HG02798 (cell line): ENCODE measurements around the gene IL36RN.

Experiments
- ATAC-seq: cut with Tn5 transposase; IDR thresholded peaks from one replicate; pipeline ENCODE4 v1.9.1; 2021; ENCODE audit warnings: mild to moderate bottlenecking; ENCODE audit not compliant: unreplicated experiment, poor library complexity

IL36RN gene

DNA sequence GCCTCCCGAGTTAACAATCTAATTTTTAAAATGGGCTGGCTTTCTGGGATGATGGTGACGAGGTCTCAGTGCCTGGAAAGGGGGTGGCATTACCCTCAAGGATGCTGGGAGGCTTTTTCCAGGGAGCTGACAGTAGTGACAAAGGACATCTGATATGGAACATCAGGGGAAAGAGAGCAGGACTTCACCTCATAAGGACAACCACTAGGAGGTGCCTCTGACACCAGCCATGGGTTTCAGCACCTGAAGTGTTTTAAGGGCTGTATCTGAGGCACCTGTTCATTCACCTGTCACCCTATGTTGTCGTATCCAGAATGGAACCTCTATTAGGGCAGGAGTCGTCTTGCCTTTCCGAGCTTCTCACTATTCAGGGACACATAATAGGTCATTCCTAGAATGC is 17.1 kb upstream of the IL36RN start:
- ATAC-seq, result no peak

DNA sequence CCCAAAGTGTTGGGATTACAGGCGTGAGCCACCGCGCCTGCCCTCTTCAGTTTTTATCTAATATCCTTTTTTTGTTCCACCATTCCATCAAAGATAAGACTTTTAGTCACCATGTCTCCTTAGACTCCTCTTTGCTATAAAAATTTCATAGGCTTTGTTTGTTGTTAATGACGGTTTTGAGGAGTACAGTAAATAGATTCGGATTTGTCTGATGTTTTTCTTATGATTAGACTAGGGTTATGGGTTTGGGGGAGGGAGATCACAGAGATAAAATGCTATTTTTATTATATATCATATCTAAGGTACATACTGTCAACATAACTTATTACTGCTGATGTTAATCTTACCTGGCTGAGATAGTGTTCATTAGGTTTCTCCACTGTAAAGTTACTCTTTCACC is 12.5 kb upstream of the IL36RN start:
- no peak for ATAC-seq

DNA sequence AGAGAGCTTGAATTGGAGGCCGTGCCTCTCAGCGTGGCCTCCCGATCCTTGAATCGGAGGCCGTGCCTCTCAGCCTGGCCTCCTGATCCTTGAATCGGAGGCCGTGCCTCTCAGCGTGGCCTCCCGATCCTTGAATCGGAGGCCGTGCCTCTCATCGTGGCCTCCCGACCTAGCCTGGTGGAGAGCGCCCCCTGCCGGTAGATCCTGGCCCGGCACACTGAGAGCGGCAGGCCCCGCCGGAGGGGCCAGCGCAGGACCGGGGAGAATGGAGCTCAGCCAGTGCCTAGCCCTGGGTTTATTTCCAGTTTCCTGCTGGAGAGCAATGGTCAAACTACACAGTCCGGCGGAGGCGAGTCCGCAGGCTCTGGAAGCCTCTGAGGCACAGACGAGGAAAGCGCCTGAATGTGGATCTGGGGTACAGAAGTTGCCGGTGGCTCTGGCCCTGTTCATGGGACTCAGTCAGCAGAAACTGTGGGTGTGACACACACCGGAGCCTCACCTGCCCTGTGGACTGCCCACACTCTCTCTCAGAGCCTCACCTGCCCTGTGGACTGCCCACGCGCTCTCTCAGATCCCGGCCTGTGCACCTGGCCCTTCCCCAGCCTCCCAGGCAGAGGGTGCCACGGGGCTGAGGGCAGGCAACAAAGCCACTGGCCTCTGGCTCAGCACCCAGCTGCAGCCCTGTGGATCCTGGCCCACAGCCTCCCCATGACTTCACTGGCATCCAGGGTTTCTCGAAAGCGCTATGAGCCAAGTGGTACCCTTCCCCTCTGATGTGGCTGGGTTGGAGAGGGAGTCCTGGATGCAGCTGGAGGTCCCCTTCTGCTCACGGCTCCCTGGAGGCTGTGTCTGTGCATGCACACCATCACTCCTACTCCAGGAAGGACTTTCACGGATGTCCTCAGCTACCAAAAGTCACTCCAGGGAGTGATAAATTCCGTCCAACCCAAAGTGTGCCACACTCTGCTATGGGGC is 7.8 kb upstream of the IL36RN start:
- no peak for ATAC-seq

DNA sequence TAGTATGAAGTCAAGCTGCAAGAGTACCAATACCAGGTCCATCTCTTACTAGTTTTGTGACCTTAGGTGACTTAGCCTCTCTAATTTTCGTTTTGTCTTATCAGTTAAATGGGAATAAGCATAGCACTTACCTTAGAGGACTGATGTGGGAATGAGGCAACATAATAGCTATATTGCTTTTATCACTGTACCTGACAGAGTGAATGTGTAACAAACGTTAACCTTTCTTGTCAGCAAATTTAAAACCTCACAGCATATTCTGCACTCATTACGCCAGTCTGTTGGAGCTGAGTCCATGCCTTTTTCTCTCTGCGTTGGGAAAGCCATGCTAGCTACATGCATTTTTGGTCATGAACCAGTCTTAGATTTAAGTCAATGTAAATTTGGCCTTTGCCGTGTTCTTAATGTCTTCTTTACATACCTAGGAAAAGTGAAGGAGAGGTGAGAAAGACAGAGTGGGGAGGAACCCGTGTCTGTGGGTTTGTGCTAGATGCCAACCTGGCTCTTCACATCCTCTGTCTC is 6.5 kb upstream of the IL36RN start, which contains the start of gene IL36B:
Gene IL36B (minus strand): TSS at position 472 of the 522 bp plus-strand sequence.
- ATAC-seq, result no peak

DNA sequence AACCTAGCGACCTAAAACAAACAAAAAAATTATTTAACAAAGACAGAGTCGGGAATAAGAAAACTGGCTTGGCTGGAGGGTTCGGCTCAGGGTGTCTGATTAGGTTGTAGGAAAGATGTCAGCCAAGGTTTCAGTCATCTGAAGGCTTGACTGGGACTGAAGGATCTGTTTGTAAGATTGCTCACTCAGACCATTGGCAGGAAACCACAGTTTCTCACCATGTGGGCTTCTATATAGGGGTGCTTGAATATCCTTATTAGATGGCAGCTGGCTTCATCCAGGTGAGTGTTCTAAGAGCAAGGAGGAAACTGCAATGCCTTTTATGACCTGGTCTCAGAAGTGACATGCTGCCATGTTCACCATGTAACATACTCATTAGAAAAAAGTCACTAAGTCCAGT is 5.3 kb upstream of the IL36RN start:
- ATAC-seq, result no peak

DNA sequence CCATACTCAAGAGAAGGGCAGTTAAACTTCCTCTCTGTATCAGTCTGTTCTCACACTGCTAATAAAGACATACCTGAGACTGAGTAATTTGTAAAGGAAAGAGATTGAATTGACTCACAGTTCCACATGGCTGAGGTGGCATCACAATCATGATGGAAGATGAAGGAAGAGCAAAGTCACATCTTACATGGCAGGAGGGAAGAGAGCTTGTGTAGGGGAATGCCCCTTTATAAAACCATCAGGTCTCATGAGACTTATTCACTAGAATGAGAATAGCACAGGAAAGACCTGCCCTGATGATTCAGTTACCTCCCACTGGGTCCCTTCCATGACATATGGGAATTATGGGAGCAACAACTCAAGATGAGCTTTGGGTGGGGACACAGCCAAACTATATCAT is 4.9 kb upstream of the IL36RN start:
- no peak for ATAC-seq

DNA sequence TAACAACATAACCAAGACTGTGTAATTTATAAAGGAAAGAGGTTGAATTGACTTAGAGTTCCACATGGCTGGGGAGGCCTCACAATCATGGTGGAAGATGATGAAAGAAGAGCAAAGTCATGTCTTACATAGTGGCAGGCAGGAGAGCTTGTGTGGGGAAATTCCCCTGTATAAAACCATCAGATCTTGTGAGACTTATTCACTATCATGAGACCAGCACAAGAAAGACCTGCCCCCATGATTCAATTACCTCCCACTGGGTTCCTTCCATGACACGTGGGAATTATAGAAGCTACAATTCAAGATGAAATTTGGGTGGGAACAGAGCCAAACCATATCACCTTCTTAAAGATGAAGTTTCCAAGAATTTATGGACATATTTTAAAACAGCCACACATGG is 2.5 kb upstream of the IL36RN start:
- no peak for ATAC-seq

DNA sequence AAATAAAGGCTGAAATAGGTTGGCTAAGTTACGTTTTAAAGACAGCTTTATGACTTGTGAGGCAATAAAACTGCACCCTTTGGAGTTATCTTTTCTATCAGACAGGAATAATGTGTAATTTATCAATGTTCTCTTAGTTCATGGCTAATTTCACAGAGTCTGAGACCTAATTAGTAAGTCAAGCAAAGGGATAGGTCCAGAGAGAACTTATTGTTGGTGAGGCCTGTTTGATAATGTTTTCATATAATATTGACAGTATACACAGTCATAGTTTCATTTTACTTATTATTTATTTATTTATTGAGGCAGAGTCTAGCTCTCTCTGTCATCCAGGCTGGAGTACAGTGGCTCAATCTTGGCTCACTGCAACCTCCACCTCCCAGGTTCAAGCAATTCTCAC is 1.9 kb upstream of the IL36RN start:
- ATAC-seq, result no peak

DNA sequence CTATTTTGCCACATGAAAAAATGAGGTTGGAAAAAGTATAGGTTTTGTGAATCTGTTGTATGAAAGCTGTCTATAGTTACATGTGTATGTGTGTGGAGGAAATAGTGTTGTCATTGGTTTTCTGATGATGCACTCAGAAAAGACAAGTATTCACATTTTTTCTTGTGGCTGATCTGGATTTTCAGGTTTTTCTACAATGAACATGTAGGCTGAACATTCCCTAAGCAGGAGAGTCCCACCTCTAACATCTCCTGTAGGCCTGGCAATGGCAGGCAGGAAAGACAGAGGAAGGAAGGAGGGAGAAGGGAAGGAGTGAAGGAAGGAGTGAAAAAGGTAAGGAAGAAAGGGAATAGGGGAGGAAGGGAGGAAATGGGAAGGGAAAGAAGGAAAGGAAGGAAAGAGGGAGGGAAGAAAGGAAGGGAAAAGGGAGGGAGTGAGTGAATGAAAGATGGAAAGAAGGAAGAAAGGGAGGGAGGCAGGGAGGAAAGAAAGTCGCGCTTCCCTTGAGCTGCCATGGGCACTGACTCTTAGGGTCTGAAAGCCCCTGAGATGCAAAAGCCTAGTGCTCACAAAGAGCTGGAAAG is 495 bp upstream of the IL36RN start:
- no peak for ATAC-seq

DNA sequence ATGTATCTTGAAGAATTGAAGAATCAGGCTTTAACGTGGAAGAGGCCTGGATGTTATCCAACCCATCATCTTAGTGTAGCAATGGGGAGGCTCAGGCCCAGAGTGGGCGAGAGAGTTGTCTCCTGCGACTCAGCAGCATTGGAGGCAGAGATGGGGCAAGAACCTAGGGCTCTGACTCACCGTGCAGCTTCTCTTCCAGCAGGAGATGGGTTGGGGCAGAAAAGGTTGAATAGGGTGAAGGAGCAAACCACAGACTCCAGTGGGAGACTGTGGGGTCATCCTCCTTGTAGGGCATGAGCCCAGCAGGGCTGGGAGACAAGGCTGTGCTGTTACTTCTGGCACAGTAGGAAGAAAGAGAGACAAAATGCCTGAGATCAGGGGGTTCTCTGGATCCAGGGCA is 1.4 kb downstream of the IL36RN start:
- no peak for ATAC-seq

DNA sequence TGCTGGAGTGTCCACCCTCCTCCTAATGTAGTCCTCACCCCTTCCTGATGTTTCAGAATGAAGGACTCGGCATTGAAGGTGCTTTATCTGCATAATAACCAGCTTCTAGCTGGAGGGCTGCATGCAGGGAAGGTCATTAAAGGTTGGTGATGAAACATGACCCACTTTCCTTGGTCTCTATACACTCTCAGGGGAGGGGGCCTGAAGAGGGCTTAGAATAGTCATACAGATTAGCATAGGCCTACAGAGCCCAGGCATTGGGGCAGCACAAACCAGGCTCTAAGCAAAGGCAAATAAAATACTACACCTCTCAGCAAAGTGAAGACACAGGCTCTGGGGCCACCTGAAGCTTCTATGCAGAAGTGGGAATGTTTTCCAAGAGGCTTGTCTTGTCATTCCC is 1.8 kb downstream of the IL36RN start:
- ATAC-seq, result no peak

DNA sequence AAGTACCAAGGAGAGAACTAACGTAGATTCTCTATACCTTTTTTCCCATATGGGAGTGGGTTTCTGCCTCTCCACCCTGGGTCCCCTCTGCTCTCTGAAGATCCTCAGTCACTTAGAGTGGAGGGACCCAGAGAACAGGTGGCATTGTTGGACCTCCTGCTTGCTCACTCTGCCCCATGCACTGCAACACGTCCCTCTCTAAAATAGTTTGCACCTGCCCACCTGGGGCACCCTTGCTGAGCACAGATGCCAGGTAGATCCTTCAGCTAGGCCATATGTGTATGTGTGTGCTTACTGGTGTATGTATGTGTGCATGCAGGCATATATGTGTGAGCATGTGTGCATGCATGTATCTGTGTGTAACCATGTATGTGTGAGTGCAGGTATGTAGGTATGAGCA is 2.2 kb downstream of the IL36RN start:
- no peak for ATAC-seq

DNA sequence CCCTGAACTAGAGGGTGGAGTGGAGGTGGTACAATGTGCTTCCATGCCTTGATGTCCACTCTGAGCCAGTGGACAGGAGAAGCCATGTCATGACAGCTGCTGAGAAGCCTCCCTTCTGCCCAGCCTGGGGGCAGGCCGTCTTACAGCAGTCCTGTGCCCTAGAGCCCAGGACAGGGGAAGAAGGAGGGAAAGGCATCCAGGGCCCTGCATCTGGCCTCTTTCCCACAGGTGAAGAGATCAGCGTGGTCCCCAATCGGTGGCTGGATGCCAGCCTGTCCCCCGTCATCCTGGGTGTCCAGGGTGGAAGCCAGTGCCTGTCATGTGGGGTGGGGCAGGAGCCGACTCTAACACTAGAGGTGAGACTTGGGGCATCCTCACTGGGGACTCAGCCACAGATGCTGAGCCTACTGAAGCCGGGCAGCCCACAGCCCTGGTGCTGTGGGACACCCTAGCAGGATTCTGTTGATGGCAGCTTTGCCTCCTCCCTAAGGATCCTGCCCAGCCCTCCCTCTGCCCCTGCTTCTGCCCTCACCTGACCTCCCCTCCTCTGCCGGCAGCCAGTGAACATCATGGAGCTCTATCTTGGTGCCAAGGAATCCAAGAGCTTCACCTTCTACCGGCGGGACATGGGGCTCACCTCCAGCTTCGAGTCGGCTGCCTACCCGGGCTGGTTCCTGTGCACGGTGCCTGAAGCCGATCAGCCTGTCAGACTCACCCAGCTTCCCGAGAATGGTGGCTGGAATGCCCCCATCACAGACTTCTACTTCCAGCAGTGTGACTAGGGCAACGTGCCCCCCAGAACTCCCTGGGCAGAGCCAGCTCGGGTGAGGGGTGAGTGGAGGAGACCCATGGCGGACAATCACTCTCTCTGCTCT is 3.1 kb downstream of the IL36RN start:
- ATAC-seq, result no peak

DNA sequence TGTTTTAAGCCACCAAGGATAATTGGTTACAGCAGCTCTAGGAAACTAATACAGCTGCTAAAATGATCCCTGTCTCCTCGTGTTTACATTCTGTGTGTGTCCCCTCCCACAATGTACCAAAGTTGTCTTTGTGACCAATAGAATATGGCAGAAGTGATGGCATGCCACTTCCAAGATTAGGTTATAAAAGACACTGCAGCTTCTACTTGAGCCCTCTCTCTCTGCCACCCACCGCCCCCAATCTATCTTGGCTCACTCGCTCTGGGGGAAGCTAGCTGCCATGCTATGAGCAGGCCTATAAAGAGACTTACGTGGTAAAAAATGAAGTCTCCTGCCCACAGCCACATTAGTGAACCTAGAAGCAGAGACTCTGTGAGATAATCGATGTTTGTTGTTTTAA is 5.3 kb downstream of the IL36RN start:
- ATAC-seq, result no peak

DNA sequence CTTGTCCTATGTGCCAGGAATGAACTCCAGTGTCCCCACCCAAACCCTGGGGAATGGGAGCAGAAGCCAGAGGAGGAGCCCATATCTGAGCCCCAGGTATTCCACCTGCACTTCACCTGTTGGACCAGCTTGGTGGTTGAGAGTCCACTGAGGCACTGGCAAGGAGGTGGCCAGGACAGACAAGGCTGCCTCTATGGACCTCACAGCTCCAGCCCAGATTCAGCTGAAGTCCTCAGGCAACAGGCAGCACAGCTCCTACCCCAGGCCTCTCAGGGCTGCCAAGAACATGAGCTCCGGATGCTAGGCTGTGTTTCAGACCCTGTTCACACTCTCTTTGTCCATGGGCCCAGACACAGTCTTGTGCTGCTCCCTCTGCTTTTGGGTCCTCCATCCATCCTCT is 5.9 kb downstream of the IL36RN start:
- no peak for ATAC-seq

DNA sequence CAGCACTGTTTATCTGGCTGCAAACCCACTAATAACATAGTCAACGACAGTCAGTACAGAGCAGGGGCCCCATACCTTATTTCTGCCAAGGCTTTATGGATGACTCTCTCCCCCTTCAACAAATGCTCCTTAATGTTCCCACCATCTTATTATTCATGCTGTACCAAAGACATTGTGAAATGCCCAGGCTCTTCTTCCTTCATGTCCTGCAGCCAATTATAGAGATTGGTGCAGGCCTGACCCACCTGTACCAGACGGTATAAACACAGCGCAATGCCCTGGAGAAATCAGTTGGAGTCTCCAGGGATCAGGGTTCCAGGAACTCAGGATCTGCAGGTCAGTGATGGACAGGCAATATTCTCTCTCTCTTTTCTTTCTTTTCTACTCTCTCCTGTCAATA is 8.7 kb downstream of the IL36RN start, which contains the start of gene IL1F10:
Gene IL1F10 (plus strand): TSS at position 290 of the 400 bp plus-strand sequence. CDS start 4,769 bp downstream, outside the sequence.
- no peak for ATAC-seq

DNA sequence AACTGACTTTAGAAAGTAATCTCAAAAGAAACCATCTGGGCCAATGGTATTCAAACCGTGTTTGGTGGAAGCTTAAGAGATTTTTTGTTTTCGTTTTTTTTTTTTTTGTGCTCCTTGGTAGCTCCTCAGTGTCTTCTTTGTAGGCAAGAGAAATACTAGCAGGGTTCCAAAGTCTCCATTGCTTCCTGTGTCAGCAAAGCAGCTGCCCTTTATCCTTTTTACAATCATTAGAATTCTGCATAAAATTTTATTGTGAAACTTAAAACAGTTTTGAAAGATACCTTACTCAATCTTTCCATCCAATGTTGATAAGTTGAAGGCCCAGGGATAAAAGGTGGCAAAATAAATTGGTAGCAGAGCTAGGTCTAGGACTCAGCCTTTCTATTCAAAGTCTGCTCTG is 9.3 kb downstream of the IL36RN start:
- ATAC-seq, result no peak

DNA sequence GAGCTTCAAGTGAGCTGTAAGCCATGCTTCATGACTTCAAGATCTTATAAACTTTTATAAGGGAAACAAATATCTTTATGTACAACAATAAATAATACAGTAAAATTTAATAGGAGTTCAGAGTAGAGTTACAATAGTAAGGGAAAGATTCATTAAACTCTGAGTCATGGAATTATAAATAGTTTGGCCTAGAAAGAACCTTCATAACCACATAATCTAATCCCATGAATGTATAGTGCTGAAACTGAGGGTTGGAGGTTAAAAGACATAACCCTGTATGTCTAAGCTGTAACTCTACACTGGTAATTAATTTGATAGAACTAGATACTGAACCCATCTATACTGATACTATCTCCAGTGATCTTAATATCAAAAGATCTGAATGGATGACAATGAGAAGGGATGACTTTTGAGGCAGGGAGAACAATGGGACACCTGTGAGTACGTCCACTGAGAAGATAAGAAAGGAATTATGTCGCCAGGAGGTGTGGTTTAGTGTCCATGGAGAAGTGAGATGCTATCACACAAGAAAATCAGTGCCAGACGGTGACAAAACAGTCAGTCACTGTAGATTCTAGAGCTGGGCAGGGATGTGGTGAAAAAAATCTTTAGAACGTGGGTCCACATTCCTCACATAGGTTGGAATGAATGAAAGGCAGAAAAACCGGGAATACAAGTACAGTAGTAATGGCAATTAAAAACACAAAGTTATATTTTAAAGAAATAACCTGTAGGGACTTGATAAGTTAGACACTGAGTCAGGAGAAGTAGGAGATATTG is 9.9 kb downstream of the IL36RN start:
- no peak for ATAC-seq

DNA sequence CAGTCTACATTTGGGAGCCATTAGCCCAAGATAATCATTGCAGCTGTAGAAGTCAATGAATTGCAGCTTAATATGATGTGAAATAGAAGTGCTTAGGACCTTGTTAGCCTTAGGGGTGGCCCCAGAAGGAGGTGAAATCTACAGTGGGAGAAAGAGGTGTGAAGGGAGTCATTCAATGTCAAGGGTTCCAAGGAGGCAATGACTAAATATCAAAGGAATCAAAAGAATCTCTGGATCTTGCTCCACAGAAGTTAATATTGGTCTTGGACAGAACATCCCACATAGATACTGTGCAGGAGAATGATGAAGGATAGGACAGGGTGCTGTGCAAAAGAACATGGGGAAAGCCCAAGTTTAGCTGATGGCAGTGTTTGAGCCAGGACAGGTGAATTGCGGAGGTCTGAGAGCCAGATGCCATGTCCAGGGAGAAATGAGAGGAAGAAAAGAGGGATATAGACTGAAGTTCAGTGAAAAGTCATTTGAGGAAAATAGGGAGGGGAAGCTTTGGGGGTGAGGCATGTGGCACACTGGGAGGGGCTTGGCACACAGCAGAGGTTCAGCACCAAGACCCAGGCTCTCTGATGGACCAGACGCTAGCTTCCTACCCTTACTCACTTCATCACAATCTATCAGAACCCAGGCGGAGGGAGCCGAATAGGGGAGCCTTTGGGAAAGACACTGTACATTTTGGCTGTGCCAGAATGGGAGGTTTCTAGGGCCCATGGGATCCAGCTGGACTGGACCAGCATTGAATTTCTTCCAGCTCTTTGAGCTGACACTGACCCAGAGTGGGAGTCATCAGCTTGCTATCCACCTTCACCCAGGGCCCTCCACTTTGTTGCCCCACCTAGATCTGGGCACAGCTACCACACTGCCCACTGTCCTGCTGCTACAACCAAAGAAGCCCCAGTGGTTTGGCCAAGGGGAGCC is 10.9 kb downstream of the IL36RN start:
- ATAC-seq, result no peak
